ENCODE measurements around the gene DAPK2.

Gene DAPK2

GRCh38 chr15:63979262-63979793 is 67.0 kb downstream of the DAPK2 start:
- Histone ChIP-seq H3K4me3 (ENCODE audit: low read length, poor library complexity, severe bottlenecking) (no peak overlapping the region), H2AFZ (ENCODE audit: low read length) (no peak overlapping the region), H3K4me2 (ENCODE audit: low read depth, low read length, poor library complexity, severe bottlenecking) (no peak overlapping the region), H3F3A (ENCODE audit: low read depth) (no peaks in the 10 kb centered on the region), H3K4me1 (ENCODE audit: insufficient read depth, low read length, poor library complexity, severe bottlenecking) (no peaks in the 10 kb centered on the region), H3K36me3 (ENCODE audit: insufficient read depth, low read length) (no peaks in the 10 kb centered on the region), H3K9me3 (ENCODE audit: insufficient read depth, low read depth, low read length) (no peaks in the 10 kb centered on the region), H3K9ac (ENCODE audit: low read depth, low read length, poor library complexity, severe bottlenecking) (no peak overlapping the region), H3K9me2 (replicated peaks; ENCODE audit: low read depth, low read length) (no peaks in the 10 kb centered on the region), H3K27me3 (ENCODE audit: insufficient read depth, low read length, poor library complexity, severe bottlenecking) (no peaks in the 10 kb centered on the region), H4K20me1 (ENCODE audit: insufficient read depth, low read length, poor library complexity, severe bottlenecking) (no peaks in the 10 kb centered on the region), H3K79me2 (ENCODE audit: insufficient read depth, low read length) (no peaks in the 10 kb centered on the region)
- TF ChIP-seq CTCF (conservative IDR thresholded peaks at IDR 0.05; ENCODE audit: low read length), result no peak
- TF ChIP-seq EZH2phosphoT487 (IDR thresholded peaks at IDR 0.05; ENCODE audit: borderline replicate concordance), result no peak

DNA sequence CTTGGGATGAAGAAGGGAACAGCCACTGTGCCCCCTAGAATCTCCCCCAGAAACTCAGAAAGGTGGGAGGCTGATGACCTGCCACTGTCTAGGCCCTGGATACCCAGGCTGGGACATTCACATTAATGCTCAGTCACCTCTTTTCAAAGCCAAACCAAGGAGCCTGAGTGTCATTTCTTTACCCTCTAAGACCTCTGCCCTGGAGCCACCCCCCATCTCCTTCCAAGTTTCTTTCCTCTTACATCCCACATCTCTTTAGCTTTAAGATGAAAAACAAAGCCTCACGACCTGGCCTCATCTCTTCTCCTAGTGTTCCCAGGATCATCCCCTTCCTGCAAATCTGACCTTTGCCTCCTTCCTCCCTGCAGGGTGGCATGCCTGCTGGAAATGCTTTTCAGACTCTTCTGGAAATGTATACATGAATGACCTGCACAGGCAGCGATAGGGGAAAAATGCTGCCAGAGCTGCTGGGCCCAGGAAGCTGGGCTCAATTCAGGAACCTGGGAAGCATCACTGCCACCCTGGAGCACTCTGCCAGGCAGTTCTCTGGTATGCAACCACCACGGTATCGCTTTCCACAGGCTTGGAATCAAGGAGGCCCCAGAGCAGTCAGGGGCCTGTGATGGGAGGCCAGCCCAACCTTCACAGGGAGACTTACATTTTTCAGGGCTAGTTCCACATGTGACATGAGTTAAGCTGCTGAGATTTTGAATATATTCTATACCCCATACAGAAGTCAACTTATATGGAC is 67.6 kb downstream of the DAPK2 start:
- Histone ChIP-seq H3K79me2 (ENCODE audit: insufficient read depth, low read length) (no peaks in the 10 kb centered on the region), H3K27me3 (ENCODE audit: insufficient read depth, low read length, poor library complexity, severe bottlenecking) (no peaks in the 10 kb centered on the region), H4K20me1 (ENCODE audit: insufficient read depth, low read length, poor library complexity, severe bottlenecking) (no peaks in the 10 kb centered on the region), H3K4me2 (ENCODE audit: low read depth, low read length, poor library complexity, severe bottlenecking) (no peak overlapping the region), H3K9me2 (replicated peaks; ENCODE audit: low read depth, low read length) (no peaks in the 10 kb centered on the region), H3K9me3 (ENCODE audit: insufficient read depth, low read depth, low read length) (no peaks in the 10 kb centered on the region), H3K4me3 (ENCODE audit: low read length, poor library complexity, severe bottlenecking) (no peak overlapping the region), H3F3A (ENCODE audit: low read depth) (no peaks in the 10 kb centered on the region), H2AFZ (ENCODE audit: low read length) (no peak overlapping the region), H3K4me1 (ENCODE audit: insufficient read depth, low read length, poor library complexity, severe bottlenecking) (no peaks in the 10 kb centered on the region), H3K36me3 (ENCODE audit: insufficient read depth, low read length) (no peaks in the 10 kb centered on the region), H3K9ac (ENCODE audit: low read depth, low read length, poor library complexity, severe bottlenecking) (no peak overlapping the region)
- TF ChIP-seq EZH2phosphoT487 (IDR thresholded peaks at IDR 0.05; ENCODE audit: borderline replicate concordance) (no peak), CTCF (conservative IDR thresholded peaks at IDR 0.05; ENCODE audit: low read length) (no peak)

DNA sequence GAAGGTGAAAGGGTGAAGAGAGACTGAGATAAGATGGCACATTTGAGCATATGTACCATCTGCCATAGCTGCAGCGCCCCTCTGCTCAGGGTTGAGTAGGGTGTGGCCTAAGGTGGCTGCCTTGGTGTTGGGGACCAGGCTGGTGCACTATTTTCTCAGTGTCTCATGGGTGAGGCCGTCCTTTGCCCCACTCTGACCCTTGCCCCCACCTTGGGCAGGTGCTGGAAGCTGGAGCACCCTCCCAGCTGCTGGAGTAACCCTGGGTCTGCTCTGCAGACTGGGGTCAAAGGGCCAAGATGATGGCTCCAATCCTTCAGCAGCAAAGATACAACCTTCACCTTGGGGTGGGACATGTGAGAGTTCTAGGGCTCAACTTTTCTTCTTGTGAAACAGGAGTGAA is 69.2 kb downstream of the DAPK2 start:
- TF ChIP-seq EZH2phosphoT487 (IDR thresholded peaks at IDR 0.05; ENCODE audit: borderline replicate concordance), result no peak
- no peak for TF ChIP-seq CTCF (conservative IDR thresholded peaks at IDR 0.05; ENCODE audit: low read length)

More for the DNA sequence above, 69.2 kb downstream of the DAPK2 start:
- no peaks in the 10 kb centered on the region for H3K27me3 ChIP-seq (ENCODE audit: insufficient read depth, low read length, poor library complexity, severe bottlenecking)
- no peak overlapping the region for H3K4me3 ChIP-seq (ENCODE audit: low read length, poor library complexity, severe bottlenecking)
- no peak overlapping the region for H2AFZ ChIP-seq (ENCODE audit: low read length)
- no peak overlapping the region for H3K4me2 ChIP-seq (ENCODE audit: low read depth, low read length, poor library complexity, severe bottlenecking)
- no peaks in the 10 kb centered on the region for H3K79me2 ChIP-seq (ENCODE audit: insufficient read depth, low read length)
- no peak overlapping the region for H3K9ac ChIP-seq (ENCODE audit: low read depth, low read length, poor library complexity, severe bottlenecking)
- H4K20me1 ChIP-seq (ENCODE audit: insufficient read depth, low read length, poor library complexity, severe bottlenecking), result no peaks in the 10 kb centered on the region
- no peaks in the 10 kb centered on the region for H3K9me2 ChIP-seq (replicated peaks; ENCODE audit: low read depth, low read length)
- no peaks in the 10 kb centered on the region for H3K36me3 ChIP-seq (ENCODE audit: insufficient read depth, low read length)
- H3F3A ChIP-seq (ENCODE audit: low read depth), result no peaks in the 10 kb centered on the region
- no peaks in the 10 kb centered on the region for H3K9me3 ChIP-seq (ENCODE audit: insufficient read depth, low read depth, low read length)
- no peaks in the 10 kb centered on the region for H3K4me1 ChIP-seq (ENCODE audit: insufficient read depth, low read length, poor library complexity, severe bottlenecking)

All from Loucy (cell line).